NT2/D1 (cell line): ENCODE data around the gene POLR2C.

Experiments
- DNase-seq: peaks from one replicate; pipeline ENCODE4 v3.0.0-alpha.2; 2011; ENCODE audit warnings: low read depth, low spot score
- H3K27me3 ChIP-seq: 2 replicates; pipeline ENCODE4 v1.6.0; 2011; ENCODE audit warnings: mild to moderate bottlenecking; ENCODE audit not compliant: insufficient read length, insufficient read depth
- H3K36me3 ChIP-seq: 2 replicates; pipeline ENCODE4 v1.6.1; 2011; ENCODE audit warnings: mild to moderate bottlenecking, low read length, mixed read lengths; ENCODE audit not compliant: insufficient read depth, insufficient read length
- H3K4me1 ChIP-seq: 2 replicates; pipeline ENCODE4 v1.5.1; 2011; ENCODE audit not compliant: insufficient read depth, insufficient read length
- H3K4me3 ChIP-seq: 2 replicates; pipeline ENCODE4 v1.5.1; 2011; ENCODE audit warnings: low read depth; ENCODE audit not compliant: insufficient read length
- H3K9ac ChIP-seq: 2 replicates; pipeline ENCODE4 v1.6.0; 2011; ENCODE audit warnings: low read depth; ENCODE audit not compliant: insufficient read length
- H3K9me3 ChIP-seq: 2 replicates; pipeline ENCODE4 v1.5.1; 2011; ENCODE audit warnings: mild to moderate bottlenecking, low read length; ENCODE audit not compliant: insufficient read depth
- SUZ12 ChIP-seq: IDR thresholded peaks from 2 replicates; pipeline ENCODE4 v1.6.1; 2011; ENCODE audit not compliant: insufficient read length, insufficient read depth; ENCODE audit errors: extremely low read depth
- YY1 ChIP-seq: IDR thresholded peaks from 2 replicates; pipeline ENCODE4 v1.6.1; 2011; ENCODE audit not compliant: insufficient read length, insufficient read depth
- ZNF274 ChIP-seq: IDR thresholded peaks from 2 replicates; pipeline ENCODE4 v1.6.1; 2011; ENCODE audit warnings: mild to moderate bottlenecking, low read depth, low read length

The POLR2C gene

GRCh38 chr16:57507136-57508034 lies 44.9 kb downstream of the POLR2C start:
- peaks cover 29% of the 10 kb centered on the region for H3K4me1 ChIP-seq
- no peak for DNase-seq
- no peak overlapping the region for H3K4me3 ChIP-seq
- TF ChIP-seq SUZ12 (no peak), YY1 (no peak), ZNF274 (no peak)
- H3K36me3 ChIP-seq: peaks cover 3% of the 10 kb centered on the region
- H3K9me3 ChIP-seq: no peaks in the 10 kb centered on the region
- peak overlapping the region; percentile 46 for H3K9ac ChIP-seq
- H3K27me3 ChIP-seq: no peaks in the 10 kb centered on the region

- Histone ChIP-seq H3K9ac (peak overlapping the region; percentile 46), H3K4me3 (no peak overlapping the region), H3K4me1 (peaks cover 30% of the 10 kb centered on the region), H3K9me3 (no peaks in the 10 kb centered on the region), H3K36me3 (peaks cover 9% of the 10 kb centered on the region), H3K27me3 (no peaks in the 10 kb centered on the region)
- no peak for DNase-seq
- no peak for TF ChIP-seq ZNF274
- no peak for TF ChIP-seq SUZ12
- no peak for TF ChIP-seq YY1
These were observed 45.6 kb downstream of the POLR2C start for GRCh38 chr16:57508035-57508425.

GRCh38 chr16:57509231-57509923 lies 46.9 kb downstream of the POLR2C start:
- DNase-seq: no peak
- Histone ChIP-seq H3K4me3 (no peak overlapping the region), H3K27me3 (no peaks in the 10 kb centered on the region), H3K36me3 (peaks cover 10% of the 10 kb centered on the region), H3K9ac (no peak overlapping the region), H3K4me1 (peaks cover 31% of the 10 kb centered on the region), H3K9me3 (no peaks in the 10 kb centered on the region)
- TF ChIP-seq SUZ12 (no peak), ZNF274 (no peak), YY1 (no peak)

GRCh38 chr16:57510016-57510871 lies 47.8 kb downstream of the POLR2C start:
- TF ChIP-seq ZNF274: no peak
- no peak for TF ChIP-seq YY1
- no peak for TF ChIP-seq SUZ12
- Histone ChIP-seq H3K4me1 (peaks cover 32% of the 10 kb centered on the region), H3K4me3 (no peak overlapping the region), H3K9ac (peak overlapping the region; percentile 51), H3K36me3 (peaks cover 12% of the 10 kb centered on the region), H3K27me3 (no peaks in the 10 kb centered on the region), H3K9me3 (no peaks in the 10 kb centered on the region)
- no peak for DNase-seq

GRCh38 chr16:57512296-57513001 lies 50.0 kb downstream of the POLR2C start:
- Histone ChIP-seq H3K9ac (no peak overlapping the region), H3K27me3 (no peaks in the 10 kb centered on the region), H3K36me3 (peaks cover 31% of the 10 kb centered on the region), H3K9me3 (no peaks in the 10 kb centered on the region), H3K4me3 (no peak overlapping the region), H3K4me1 (peaks cover 27% of the 10 kb centered on the region)
- no peak for DNase-seq
- TF ChIP-seq YY1 (no peak), SUZ12 (no peak), ZNF274 (no peak)

GRCh38 chr16:57513371-57514102 lies 51.1 kb downstream of the POLR2C start:
- DNase-seq: no peak
- Histone ChIP-seq H3K27me3 (no peaks in the 10 kb centered on the region), H3K9me3 (no peaks in the 10 kb centered on the region), H3K9ac (peak overlapping the region; percentile 36), H3K4me3 (no peak overlapping the region), H3K36me3 (peaks cover 41% of the 10 kb centered on the region), H3K4me1 (peaks cover 18% of the 10 kb centered on the region)
- TF ChIP-seq YY1 (no peak), SUZ12 (no peak), ZNF274 (no peak)
